Keratinocyte (primary cell): ENCODE measurements around the gene FHL3. TPM values are rescaled to one million over a fixed set of nuclear protein-coding genes. Genes with fewer than 3 reads are reported as not detected.
A peak's percentile ranks its signal among the peaks of the same experiment; 100 is the strongest.

Experiments used
- DNase-seq: peaks from one replicate; pipeline ENCODE4 v3.0.0-alpha.2; 2011; ENCODE audit warnings: low read depth, missing footprints, low spot score
- FAIRE-seq: peaks from 2 replicates; lab custom pipeline; 2011; peaks lifted over from hg19 to GRCh38; lab: Jason Lieb, UNC
- H2AFZ ChIP-seq: 2 replicates; pipeline ENCODE4 v1.6.0; 2012; ENCODE audit warnings: low read length, control low read depth, inconsistent platforms; ENCODE audit not compliant: control insufficient read depth
- H3K27ac ChIP-seq: 2 replicates; pipeline ENCODE4 v1.5.1; 2011; ENCODE audit warnings: low read length; ENCODE audit not compliant: control insufficient read depth, insufficient read depth
- H3K27me3 ChIP-seq: 3 replicates; pipeline ENCODE4 v1.6.0; 2011; ENCODE audit warnings: low read length; ENCODE audit not compliant: control insufficient read depth, insufficient read depth; ENCODE audit errors: extremely low read depth
- H3K36me3 ChIP-seq, 2 experiments: 2 replicates in 1 of 2; 3 replicates in 1 of 2; pipeline ENCODE4 v1.5.1; 2011; ENCODE audit warnings: low read length in 2 of 2, mild to moderate bottlenecking in 1 of 2; ENCODE audit not compliant: control insufficient read depth in 2 of 2, insufficient read depth in 2 of 2; ENCODE audit errors: extremely low read depth in 1 of 2
- H3K4me1 ChIP-seq: 3 replicates; pipeline ENCODE4 v1.5.1; 2011; ENCODE audit warnings: low read length; ENCODE audit not compliant: control insufficient read depth, insufficient read depth; ENCODE audit errors: extremely low read depth
- H3K4me2 ChIP-seq: 3 replicates; pipeline ENCODE4 v1.6.0; 2011; ENCODE audit warnings: low read depth, low read length; ENCODE audit not compliant: control insufficient read depth, insufficient read depth; ENCODE audit errors: extremely low read depth
- H3K4me3 ChIP-seq, 3 experiments: fragments of 200-600 bp in 1 of 3; sonication (generic) in 1 of 3; 2 replicates in 2 of 3; 3 replicates in 1 of 3; pipeline ENCODE4 v1.5.1; 2011 to 2016; ENCODE audit warnings: low read length in 3 of 3, mild to moderate bottlenecking in 3 of 3, control low read depth in 2 of 3, inconsistent platforms in 1 of 3, low read depth in 1 of 3, mixed read lengths in 1 of 3, mixed run types in 1 of 3, moderate library complexity in 1 of 3; ENCODE audit not compliant: control insufficient read depth in 2 of 3, insufficient read depth in 2 of 3; ENCODE audit errors: extremely low read depth in 1 of 3
- H3K79me2 ChIP-seq: 2 replicates; pipeline ENCODE4 v1.6.0; 2012; ENCODE audit warnings: low read length; ENCODE audit not compliant: control insufficient read depth, insufficient read depth
- H3K9ac ChIP-seq: 3 replicates; pipeline ENCODE4 v1.6.0; 2011; ENCODE audit warnings: low read length; ENCODE audit not compliant: control insufficient read depth, insufficient read depth; ENCODE audit errors: extremely low read depth
- H3K9me1 ChIP-seq: 3 replicates; pipeline ENCODE4 v1.6.0; 2011; ENCODE audit warnings: low read length; ENCODE audit not compliant: control insufficient read depth, insufficient read depth; ENCODE audit errors: extremely low read depth
- H3K9me3 ChIP-seq: 2 replicates; pipeline ENCODE4 v1.5.1; 2012; ENCODE audit warnings: low read depth, low read length; ENCODE audit not compliant: control insufficient read depth
- H4K20me1 ChIP-seq: 3 replicates; pipeline ENCODE4 v1.6.0; 2011; ENCODE audit warnings: low read length; ENCODE audit not compliant: control insufficient read depth, insufficient read depth; ENCODE audit errors: extremely low read depth
- CTCF ChIP-seq, 3 experiments: IDR thresholded peaks in 1 of 3; conservative IDR thresholded peaks in 1 of 3; optimal IDR thresholded peaks in 1 of 3; 2 replicates in 2 of 3; 3 replicates in 1 of 3; pipeline versions ENCODE3 to v1.5.1; 2011; ENCODE audit warnings: low read length in 3 of 3, mild to moderate bottlenecking in 3 of 3, moderate library complexity in 2 of 3, control low read depth in 1 of 3, inconsistent platforms in 1 of 3; ENCODE audit not compliant: insufficient read depth in 2 of 3; ENCODE audit errors: extremely low read depth in 1 of 3
- EZH2 ChIP-seq: IDR thresholded peaks from one replicate; pipeline ENCODE4 v1.6.1; 2012; ENCODE audit warnings: inconsistent platforms, mild to moderate bottlenecking, low read length, moderate library complexity
- dilution Hi-C: fragments of 300-500 bp; cut with MboI; formaldehyde crosslinking; loops from one replicate; pipeline ENCODE4 v1.7.0; 2020; ENCODE audit warnings: low sequenced_read_pairs; ENCODE audit not compliant: extremely low pct_ligation_motif_present
- polyA plus RNA-seq, 5 experiments: library from polyadenylated mRNA; depleted of rRNA in 3 of 5; stranded (reverse) in 3 of 5; stranded (forward) in 1 of 5; unstranded in 1 of 5; fragments of >200 nt; gene quantifications; 1 replicate in 1 of 5; 2 replicates in 3 of 5; 3 replicates in 1 of 5; pipeline versions ENCODE4 v1.2.1 to v1.2.3, GENCODE V29; 2011 to 2012; ENCODE audit warnings: missing spikeins in 2 of 5, low read depth in 1 of 5, low replicate concordance in 1 of 5

Gene FHL3
- polyA plus RNA-seq, 1 donor (not counting 4 experiments of a cell fraction or from before 2014, with no cell fraction given) = 5.1 TPM

GRCh38 chr1:38009088-38009840 is 4.0 kb upstream of the FHL3 start:
- no peak overlapping the region for H3K27ac ChIP-seq
- no peak for TF ChIP-seq EZH2
- peak in 1 of 3 experiments; percentile 9 for TF ChIP-seq CTCF (optimal IDR thresholded peaks at IDR 0.05 in 1 of 3, IDR thresholded peaks at IDR 0.05 in 1 of 3, conservative IDR thresholded peaks at IDR 0.05 in 1 of 3; ENCODE audit: extremely low read depth in 1 of 3, insufficient read depth in 2 of 3, low read length in 3 of 3)
- H2AFZ ChIP-seq = peak overlapping the region; percentile 80
- no peaks in the 10 kb centered on the region for H3K27me3 ChIP-seq
- no peak overlapping the region for H3K4me3 ChIP-seq
- H3K36me3 ChIP-seq = no peaks in the 10 kb centered on the region
- no peak overlapping the region for H3K4me2 ChIP-seq
- H3K9me1 ChIP-seq = no peaks in the 10 kb centered on the region
- peaks cover 25% of the 10 kb centered on the region for H3K4me1 ChIP-seq
- no peak for DNase-seq
- peak; percentile 41 for FAIRE-seq
- peaks cover 23% of the 10 kb centered on the region for H3K79me2 ChIP-seq
- dilution Hi-C loops = no loop called here
- H4K20me1 ChIP-seq = no peaks in the 10 kb centered on the region
- peak overlapping the region; percentile 1 for H3K9ac ChIP-seq
- H3K9me3 ChIP-seq = no peaks in the 10 kb centered on the region

GRCh38 chr1:38006008-38006828 is 904 bp upstream of the FHL3 start:
- Histone ChIP-seq H3K9me3 (no peaks in the 10 kb centered on the region), H3K4me1 (peaks cover 28% of the 10 kb centered on the region), H3K4me3 (no peak overlapping the region), H3K9ac (no peak overlapping the region), H3K79me2 (peaks cover 33% of the 10 kb centered on the region), H3K4me2 (no peak overlapping the region), H3K36me3 (peaks cover 0 to 5% of the 10 kb centered on the region in 2 experiments), H4K20me1 (no peaks in the 10 kb centered on the region), H3K27ac (no peak overlapping the region), H2AFZ (no peak overlapping the region), H3K27me3 (no peaks in the 10 kb centered on the region), H3K9me1 (peaks cover 3% of the 10 kb centered on the region)
- FAIRE-seq (no peak), DNase-seq (no peak)
- dilution Hi-C loops = no loop called here
- TF ChIP-seq EZH2 (no peak), CTCF (optimal IDR thresholded peaks at IDR 0.05 in 1 of 3, IDR thresholded peaks at IDR 0.05 in 1 of 3, conservative IDR thresholded peaks at IDR 0.05 in 1 of 3; ENCODE audit: extremely low read depth in 1 of 3, insufficient read depth in 2 of 3, low read length in 3 of 3) (no peak)
